Activated CD8-positive, alpha-beta T cell treated with anti-CD3 and anti-CD28 coated beads, Interleukin-2, amount 10 ng/mL, durations not matched to agents 7 days and 5 days (primary cell): ENCODE data around the gene GSE1. TPM values are rescaled to one million over a fixed set of nuclear protein-coding genes. Genes with fewer than 3 reads are reported as not detected.

Experiments used
- ATAC-seq: fragments of 150-1000 bp; cut with Tn5 transposase; one replicate; pipeline ENCODE4 v1.10.0; 2021; ENCODE audit warnings: moderate library complexity
- CTCF ChIA-PET: fragments of 350-600 bp; sonication (Branson Sonifier 250); formaldehyde crosslinking; loops from one replicate; lab custom pipeline; 2021; ENCODE audit warnings: antibody characterized with exemption; lab: Charles Lee
- POLR2A ChIA-PET: fragments of 350-600 bp; sonication (Branson Sonifier 250); formaldehyde crosslinking; loops from one replicate; lab custom pipeline; 2021; ENCODE audit warnings: antibody characterized with exemption; lab: Charles Lee
- DNase-seq: peaks from one replicate; pipeline ENCODE4 v3.0.0-alpha.2; 2020
- H3K27ac Mint-ChIP-seq: one replicate; pipeline ENCODE4 v1.8.0; 2021; ENCODE audit warnings: mild to moderate bottlenecking, mixed read lengths
- H3K27me3 Mint-ChIP-seq: one replicate; pipeline ENCODE4 v1.8.0; 2021; ENCODE audit warnings: low read depth, mixed read lengths
- H3K36me3 Mint-ChIP-seq: one replicate; pipeline ENCODE4 v1.8.0; 2021; ENCODE audit warnings: low read depth, mixed read lengths
- H3K4me1 Mint-ChIP-seq: one replicate; pipeline ENCODE4 v1.8.0; 2021; ENCODE audit warnings: low read depth, mixed read lengths
- H3K4me3 Mint-ChIP-seq: one replicate; pipeline ENCODE4 v1.8.0; 2021; ENCODE audit warnings: mild to moderate bottlenecking, mixed read lengths
- H3K9me3 Mint-ChIP-seq: one replicate; pipeline ENCODE4 v1.8.0; 2022; ENCODE audit warnings: mixed read lengths; ENCODE audit not compliant: insufficient read depth
- total RNA-seq, 2 experiments: library from RNA; stranded (reverse); gene quantifications; one replicate each; pipeline ENCODE4 v1.2.3, GENCODE V29; 2021

Gene GSE1
- total RNA-seq, 2 experiments from 2014 or later, result 48.9 to 51.4 TPM

GRCh38 chr16:85656351-85657266 lies 43.5 kb downstream of the GSE1 start:
- ATAC-seq (no peak), DNase-seq (no peak)
- H3K4me3 Mint-ChIP-seq, result no peak overlapping the region
- H3K9me3 Mint-ChIP-seq, result no peaks in the 10 kb centered on the region
- CTCF ChIA-PET, result no interaction called here
- H3K36me3 Mint-ChIP-seq, result peaks cover 53% of the 10 kb centered on the region
- no peaks in the 10 kb centered on the region for H3K4me1 Mint-ChIP-seq
- POLR2A ChIA-PET, result no interaction called here
- no peak overlapping the region for H3K27ac Mint-ChIP-seq
- H3K27me3 Mint-ChIP-seq, result no peaks in the 10 kb centered on the region

DNA sequence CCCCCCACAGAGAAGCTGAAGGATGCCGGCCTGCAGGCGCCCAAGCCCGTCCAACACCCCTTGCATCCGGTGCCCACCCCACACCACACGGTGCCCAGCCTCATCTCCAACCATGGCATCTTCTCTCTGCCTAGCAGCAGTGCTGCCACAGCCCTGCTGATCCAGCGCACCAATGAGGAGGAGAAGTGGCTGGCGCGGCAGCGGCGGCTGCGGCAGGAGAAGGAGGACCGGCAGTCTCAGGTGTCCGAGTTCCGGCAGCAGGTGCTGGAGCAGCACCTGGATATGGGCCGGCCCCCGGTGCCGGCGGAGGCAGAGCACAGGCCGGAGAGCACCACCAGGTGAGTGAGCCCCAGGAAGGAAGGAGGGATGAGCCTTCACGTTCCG lies 44.1 kb downstream of the GSE1 start:
- no peaks in the 10 kb centered on the region for H3K4me1 Mint-ChIP-seq
- ChIA-PET POLR2A (no interaction called here), CTCF (interaction anchor here (1.1 kb wide), 2 partner anchors 32 to 241 kb away, joined by 3 read pairs; partner anchors contain the start of gene GINS2)
- ATAC-seq (no peak), DNase-seq (no peak)
- no peaks in the 10 kb centered on the region for H3K9me3 Mint-ChIP-seq
- no peak overlapping the region for H3K4me3 Mint-ChIP-seq
- peaks cover 53% of the 10 kb centered on the region for H3K36me3 Mint-ChIP-seq
- H3K27ac Mint-ChIP-seq, result no peak overlapping the region
- no peaks in the 10 kb centered on the region for H3K27me3 Mint-ChIP-seq

DNA sequence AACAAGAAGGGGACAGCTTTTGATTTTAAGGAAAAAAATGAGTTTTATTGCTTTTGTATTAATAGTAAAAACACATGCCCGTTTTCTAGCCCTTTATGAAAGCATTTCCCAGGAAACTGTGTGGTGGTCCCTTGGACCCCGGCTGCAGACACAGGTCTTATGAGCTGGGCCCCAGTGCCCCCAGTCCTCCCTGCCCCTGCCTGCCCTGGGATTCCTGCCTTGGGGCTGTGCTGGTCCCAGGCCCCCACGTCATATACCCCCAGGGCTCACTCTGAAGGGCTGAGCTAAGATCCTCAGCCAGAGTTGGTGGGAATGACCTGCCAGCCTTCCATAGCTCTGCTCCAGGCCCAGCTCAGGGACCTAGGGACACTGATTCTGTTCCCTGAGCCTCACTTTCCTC lies 44.9 kb downstream of the GSE1 start:
- peaks cover 52% of the 10 kb centered on the region for H3K36me3 Mint-ChIP-seq
- ATAC-seq (no peak), DNase-seq (no peak)
- H3K27me3 Mint-ChIP-seq, result no peaks in the 10 kb centered on the region
- POLR2A ChIA-PET, result no interaction called here
- H3K27ac Mint-ChIP-seq, result no peak overlapping the region
- H3K9me3 Mint-ChIP-seq, result no peaks in the 10 kb centered on the region
- CTCF ChIA-PET, result interaction anchor here (1.1 to 2.6 kb wide), 3 partner anchors 31 to 242 kb away, joined by 3 to 14 read pairs (median 3); partner anchors contain the start of gene GINS2
- no peak overlapping the region for H3K4me3 Mint-ChIP-seq
- H3K4me1 Mint-ChIP-seq, result no peaks in the 10 kb centered on the region

GRCh38 chr16:85658504-85659326 lies 45.6 kb downstream of the GSE1 start:
- no peak for ATAC-seq
- POLR2A ChIA-PET, result interaction anchor here (0.7 kb wide), 1 partner anchor 35 kb away, joined by 3 read pairs; no protein-coding TSS in a partner anchor
- no peaks in the 10 kb centered on the region for H3K27me3 Mint-ChIP-seq

DNA sequence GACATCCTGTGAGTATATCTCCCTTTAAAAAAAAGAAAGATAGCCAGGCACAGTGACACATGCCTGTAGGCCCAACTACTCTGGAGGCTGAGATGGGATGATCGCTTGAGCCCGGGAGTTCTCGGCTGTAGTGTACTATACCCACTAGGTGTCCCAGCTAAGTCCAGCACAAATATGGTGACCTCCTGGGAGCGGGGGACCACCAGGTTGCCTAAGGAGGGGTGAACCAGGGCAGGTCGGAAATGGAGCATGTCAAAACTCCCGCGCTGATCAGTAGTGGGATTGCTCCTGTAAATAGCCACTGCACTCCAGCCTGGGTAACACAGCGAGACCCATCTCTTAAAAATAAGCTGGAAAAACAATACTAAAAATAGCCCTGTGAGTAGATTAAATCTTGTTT lies 46.2 kb downstream of the GSE1 start:
- POLR2A ChIA-PET, result interaction anchor here (0.7 kb wide), 1 partner anchor 35 kb away, joined by 3 read pairs; no protein-coding TSS in a partner anchor
- Mint-ChIP-seq H3K27me3 (no peaks in the 10 kb centered on the region), H3K36me3 (peaks cover 52% of the 10 kb centered on the region), H3K9me3 (no peaks in the 10 kb centered on the region), H3K4me1 (no peaks in the 10 kb centered on the region), H3K27ac (no peak overlapping the region), H3K4me3 (no peak overlapping the region)
- ATAC-seq (no peak), DNase-seq (no peak)
- CTCF ChIA-PET, result interaction anchor here (1.0 to 2.8 kb wide), 7 partner anchors 10 to 138 kb away, joined by 3 to 14 read pairs (median 4); no protein-coding TSS in a partner anchor

More at GRCh38 chr16:85658504-85659326, 45.6 kb downstream of the GSE1 start:
- Mint-ChIP-seq H3K4me3 (no peak overlapping the region), H3K36me3 (peaks cover 54% of the 10 kb centered on the region), H3K4me1 (no peaks in the 10 kb centered on the region), H3K9me3 (no peaks in the 10 kb centered on the region), H3K27ac (no peak overlapping the region)
- CTCF ChIA-PET, result interaction anchor here (0.6 to 2.8 kb wide), 8 partner anchors 9 to 139 kb away, joined by 3 to 14 read pairs (median 4); no protein-coding TSS in a partner anchor
- DNase-seq, result no peak

GRCh38 chr16:85659805-85660511 lies 46.8 kb downstream of the GSE1 start:
- Mint-ChIP-seq H3K27ac (no peak overlapping the region), H3K9me3 (no peaks in the 10 kb centered on the region), H3K36me3 (peaks cover 51% of the 10 kb centered on the region), H3K4me1 (no peaks in the 10 kb centered on the region), H3K27me3 (no peaks in the 10 kb centered on the region), H3K4me3 (no peak overlapping the region)
- POLR2A ChIA-PET, result interaction anchor here (0.7 kb wide), 1 partner anchor 36 kb away, joined by 3 read pairs; no protein-coding TSS in a partner anchor
- peak; percentile 71 for ATAC-seq
- CTCF ChIA-PET, result interaction anchor here (0.7 to 2.8 kb wide), 8 partner anchors 11 to 138 kb away, joined by 3 to 14 read pairs (median 4); no protein-coding TSS in a partner anchor
- peak; percentile 76 for DNase-seq

DNA sequence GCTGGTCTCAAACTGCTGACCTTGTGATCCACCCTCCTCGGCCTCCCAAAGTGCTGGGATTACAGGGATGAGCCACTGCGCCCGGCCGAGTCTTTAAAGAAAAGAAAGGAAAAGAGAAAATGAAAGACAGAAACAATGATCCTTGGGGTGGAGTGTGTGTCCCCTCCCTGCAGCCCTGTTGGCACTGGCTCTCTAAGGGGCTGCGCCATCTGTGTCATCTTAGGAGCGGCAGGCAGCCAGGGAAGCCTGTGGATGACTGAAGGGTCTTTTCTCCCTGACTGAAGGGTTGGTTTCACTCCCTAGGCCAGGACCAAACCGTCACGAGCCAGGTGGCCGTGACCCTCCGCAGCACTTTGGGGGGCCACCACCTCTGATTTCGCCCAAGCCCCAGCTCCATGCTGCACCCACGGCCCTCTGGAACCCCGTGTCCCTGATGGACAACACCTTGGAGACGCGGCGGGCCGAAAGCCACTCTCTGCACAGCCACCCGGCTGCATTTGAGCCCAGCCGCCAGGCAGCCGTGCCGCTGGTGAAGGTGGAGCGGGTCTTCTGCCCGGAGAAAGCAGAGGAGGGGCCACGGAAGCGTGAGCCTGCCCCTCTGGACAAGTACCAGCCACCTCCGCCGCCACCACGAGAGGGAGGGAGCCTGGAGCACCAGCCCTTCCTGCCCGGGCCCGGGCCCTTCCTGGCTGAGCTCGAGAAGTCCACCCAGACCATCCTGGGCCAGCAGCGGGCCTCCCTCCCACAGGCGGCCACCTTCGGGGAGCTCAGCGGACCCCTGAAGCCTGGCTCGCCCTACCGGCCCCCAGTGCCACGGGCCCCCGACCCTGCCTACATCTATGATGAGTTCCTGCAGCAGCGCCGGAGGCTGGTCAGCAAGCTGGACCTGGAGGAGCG lies 48.0 kb downstream of the GSE1 start:
- ATAC-seq (no peak), DNase-seq (no peak)
- ChIA-PET POLR2A (no interaction called here), CTCF (interaction anchor here (0.7 to 2.8 kb wide), 3 partner anchors 45 to 99 kb away, joined by 3 to 14 read pairs (median 5); no protein-coding TSS in a partner anchor)
- Mint-ChIP-seq H3K36me3 (peaks cover 57% of the 10 kb centered on the region), H3K4me1 (no peaks in the 10 kb centered on the region), H3K27ac (no peak overlapping the region), H3K9me3 (no peaks in the 10 kb centered on the region), H3K27me3 (no peaks in the 10 kb centered on the region), H3K4me3 (no peak overlapping the region)

DNA sequence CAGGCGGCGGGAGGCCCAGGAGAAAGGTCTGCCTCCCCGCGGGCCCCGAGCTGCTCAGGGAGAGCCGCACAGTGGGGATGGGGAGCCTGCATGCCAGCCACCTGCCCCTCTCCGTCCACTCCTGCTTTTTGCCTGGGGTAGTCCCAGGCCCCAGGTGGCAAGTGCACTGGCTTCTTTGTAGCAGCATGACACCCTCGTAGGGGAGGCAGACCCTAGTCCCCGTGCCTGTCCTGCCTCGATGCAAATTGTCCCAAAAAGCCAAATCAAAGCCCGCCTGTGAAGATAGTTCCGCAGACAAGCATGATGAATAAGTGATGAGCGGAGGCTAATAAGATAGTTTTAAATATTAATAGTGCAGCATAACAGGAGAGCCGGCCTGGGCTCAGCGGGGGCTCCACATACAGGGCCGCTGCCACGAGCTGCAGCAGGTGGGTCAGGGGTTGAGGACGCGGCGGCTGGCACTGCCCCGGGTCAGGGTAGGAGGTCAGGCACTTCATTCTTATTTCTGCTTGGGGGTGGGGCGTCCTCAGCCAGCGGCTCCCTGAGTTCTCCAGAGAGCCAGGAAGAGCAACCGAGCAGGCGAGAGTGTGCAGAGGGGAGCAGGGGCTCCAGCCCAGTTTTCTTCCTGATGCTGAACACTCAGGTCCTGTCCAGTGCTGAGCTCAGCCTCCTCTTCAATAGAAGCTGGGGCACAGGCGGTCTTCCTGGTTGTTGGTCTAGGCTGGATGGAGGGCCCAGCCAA lies 48.8 kb downstream of the GSE1 start:
- Mint-ChIP-seq H3K4me3 (no peak overlapping the region), H3K27me3 (no peaks in the 10 kb centered on the region), H3K9me3 (no peaks in the 10 kb centered on the region), H3K4me1 (no peaks in the 10 kb centered on the region), H3K27ac (no peak overlapping the region), H3K36me3 (peaks cover 61% of the 10 kb centered on the region)
- CTCF ChIA-PET, result interaction anchor here (1.6 kb wide), 1 partner anchor 55 kb away, joined by 3 read pairs; no protein-coding TSS in a partner anchor
- ATAC-seq (no peak), DNase-seq (no peak)
- POLR2A ChIA-PET, result no interaction called here

GRCh38 chr16:85662482-85662812 lies 49.3 kb downstream of the GSE1 start:
- H3K4me3 Mint-ChIP-seq, result no peak overlapping the region

More at GRCh38 chr16:85662482-85662812, 49.3 kb downstream of the GSE1 start:
- no peak for DNase-seq
- H3K36me3 Mint-ChIP-seq, result peaks cover 61% of the 10 kb centered on the region
- ChIA-PET CTCF (interaction anchor here (1.6 kb wide), 1 partner anchor 55 kb away, joined by 3 read pairs; no protein-coding TSS in a partner anchor), POLR2A (no interaction called here)
- H3K27ac Mint-ChIP-seq, result no peak overlapping the region
- H3K9me3 Mint-ChIP-seq, result no peaks in the 10 kb centered on the region
- no peaks in the 10 kb centered on the region for H3K4me1 Mint-ChIP-seq
- H3K27me3 Mint-ChIP-seq, result no peaks in the 10 kb centered on the region
- no peak for ATAC-seq
